Islet precursor cell (in vitro differentiated cells): ENCODE measurements around the gene RAB12.
"Not testable (repeated sequence)": the region's sequence is repeated elsewhere in the genome, so short reads cannot be mapped to it uniquely, and the experiment has no call there.

Experiments
- DNase-seq: peaks from one replicate; pipeline ENCODE4 v3.0.0-alpha.2; 2018

The RAB12 gene

GRCh38 chr18:8608795-8609658 is at the start of gene RAB12:
Gene RAB12 (plus strand): TSS chr18:8609437. CDS start chr18:8609440, 3 bp downstream.
- peak; percentile 89 for DNase-seq

- DNase-seq, result no peak
Observed at GRCh38 chr18:8559612-8560186, 49.5 kb upstream of the RAB12 start.

- no peak for DNase-seq
Observed at GRCh38 chr18:8561123-8561910, 47.9 kb upstream of the RAB12 start.

GRCh38 chr18:8562070-8562469 is 47.2 kb upstream of the RAB12 start:
- DNase-seq, result no peak

GRCh38 chr18:8562919-8563318 is 46.3 kb upstream of the RAB12 start:
- no peak for DNase-seq

GRCh38 chr18:8571399-8571798 is 37.8 kb upstream of the RAB12 start:
- no peak for DNase-seq

GRCh38 chr18:8573766-8574165 is 35.5 kb upstream of the RAB12 start:
- not testable (repeated sequence) for DNase-seq

GRCh38 chr18:8584798-8585197 is 24.4 kb upstream of the RAB12 start:
- no peak for DNase-seq

GRCh38 chr18:8586941-8587340 is 22.3 kb upstream of the RAB12 start:
- no peak for DNase-seq

- DNase-seq, result no peak
Observed at GRCh38 chr18:8595445-8595844, 13.8 kb upstream of the RAB12 start.

- no peak for DNase-seq
Observed at GRCh38 chr18:8601277-8602032, 7.8 kb upstream of the RAB12 start.

- no peak for DNase-seq
Observed at GRCh38 chr18:8602040-8602439, 7.2 kb upstream of the RAB12 start.

GRCh38 chr18:8602557-8602956 is 6.7 kb upstream of the RAB12 start:
- DNase-seq, result no peak

GRCh38 chr18:8603663-8604520 is 5.3 kb upstream of the RAB12 start:
- DNase-seq, result no peak

- no peak for DNase-seq
Observed at GRCh38 chr18:8605974-8606373, 3.3 kb upstream of the RAB12 start.

GRCh38 chr18:8607776-8608742 is 1.2 kb upstream of the RAB12 start:
- no peak for DNase-seq

- DNase-seq, result peak; percentile 52
Observed at GRCh38 chr18:8609659-8610458, 622 bp downstream of the RAB12 start.

- no peak for DNase-seq
Observed at GRCh38 chr18:8610459-8610851, 1.2 kb downstream of the RAB12 start.

GRCh38 chr18:8611916-8612576 is 2.8 kb downstream of the RAB12 start:
- no peak for DNase-seq
